ENCODE results near the gene TBC1D10A.

Gene TBC1D10A

GRCh38 chr22:30288419-30289140 lies 38.2 kb downstream of the TBC1D10A start:
- peaks cover 23% of the 10 kb centered on the region for H3K4me1 ChIP-seq (ENCODE audit: control insufficient read depth, insufficient read depth, low read length, poor library complexity, severe bottlenecking)
- peaks cover 19% of the 10 kb centered on the region for H3K36me3 ChIP-seq (ENCODE audit: control insufficient read depth, insufficient read depth, low read length)
- H3K4me3 ChIP-seq (ENCODE audit: insufficient read depth, low read depth, low read length, poor library complexity, severe bottlenecking) = peak overlapping the region; percentile 67
- peak overlapping the region; percentile 66 for H3K27ac ChIP-seq (ENCODE audit: insufficient read depth, low read length, poor library complexity, severe bottlenecking)
- no peaks in the 10 kb centered on the region for H3K27me3 ChIP-seq (replicated peaks; ENCODE audit: control insufficient read depth, insufficient read depth, low read length, poor library complexity, severe bottlenecking)
- DNase-seq = no peak
- no peaks in the 10 kb centered on the region for H3K9me3 ChIP-seq (ENCODE audit: control insufficient read depth, low read length)

- peak overlapping the region; percentile 44 for H3K27ac ChIP-seq (ENCODE audit: insufficient read depth, low read length, poor library complexity, severe bottlenecking)
- H3K27me3 ChIP-seq (replicated peaks; ENCODE audit: control insufficient read depth, insufficient read depth, low read length, poor library complexity, severe bottlenecking) = no peaks in the 10 kb centered on the region
- peaks cover 12% of the 10 kb centered on the region for H3K36me3 ChIP-seq (ENCODE audit: control insufficient read depth, insufficient read depth, low read length)
- H3K4me1 ChIP-seq (ENCODE audit: control insufficient read depth, insufficient read depth, low read length, poor library complexity, severe bottlenecking) = peaks cover 28% of the 10 kb centered on the region
- no peaks in the 10 kb centered on the region for H3K9me3 ChIP-seq (ENCODE audit: control insufficient read depth, low read length)
- DNase-seq = peak; percentile 69 to 78 (median 74)
- no peak overlapping the region for H3K4me3 ChIP-seq (ENCODE audit: insufficient read depth, low read depth, low read length, poor library complexity, severe bottlenecking)
Observed at GRCh38 chr22:30287648-30288418, 38.9 kb downstream of the TBC1D10A start.

- peaks cover 4% of the 10 kb centered on the region for H3K36me3 ChIP-seq (ENCODE audit: control insufficient read depth, insufficient read depth, low read length)
- no peak overlapping the region for H3K4me3 ChIP-seq (ENCODE audit: insufficient read depth, low read depth, low read length, poor library complexity, severe bottlenecking)
- no peaks in the 10 kb centered on the region for H3K9me3 ChIP-seq (ENCODE audit: control insufficient read depth, low read length)
- no peaks in the 10 kb centered on the region for H3K27me3 ChIP-seq (replicated peaks; ENCODE audit: control insufficient read depth, insufficient read depth, low read length, poor library complexity, severe bottlenecking)
- H3K27ac ChIP-seq (ENCODE audit: insufficient read depth, low read length, poor library complexity, severe bottlenecking) = no peak overlapping the region
- peaks cover 34% of the 10 kb centered on the region for H3K4me1 ChIP-seq (ENCODE audit: control insufficient read depth, insufficient read depth, low read length, poor library complexity, severe bottlenecking)
- peak; percentile 67 to 82 (median 77) for DNase-seq
Observed at GRCh38 chr22:30286813-30287647, 39.7 kb downstream of the TBC1D10A start.

GRCh38 chr22:30286331-30286730 lies 40.4 kb downstream of the TBC1D10A start:
- no peaks in the 10 kb centered on the region for H3K9me3 ChIP-seq (ENCODE audit: control insufficient read depth, low read length)
- H3K4me3 ChIP-seq (ENCODE audit: insufficient read depth, low read depth, low read length, poor library complexity, severe bottlenecking) = no peak overlapping the region
- H3K4me1 ChIP-seq (ENCODE audit: control insufficient read depth, insufficient read depth, low read length, poor library complexity, severe bottlenecking) = peaks cover 34% of the 10 kb centered on the region
- no peaks in the 10 kb centered on the region for H3K36me3 ChIP-seq (ENCODE audit: control insufficient read depth, insufficient read depth, low read length)
- H3K27me3 ChIP-seq (replicated peaks; ENCODE audit: control insufficient read depth, insufficient read depth, low read length, poor library complexity, severe bottlenecking) = no peaks in the 10 kb centered on the region
- no peak for DNase-seq
- no peak overlapping the region for H3K27ac ChIP-seq (ENCODE audit: insufficient read depth, low read length, poor library complexity, severe bottlenecking)

GRCh38 chr22:30285846-30286200 lies 40.9 kb downstream of the TBC1D10A start:
- H3K9me3 ChIP-seq (ENCODE audit: control insufficient read depth, low read length) = no peaks in the 10 kb centered on the region
- H3K4me1 ChIP-seq (ENCODE audit: control insufficient read depth, insufficient read depth, low read length, poor library complexity, severe bottlenecking) = peaks cover 34% of the 10 kb centered on the region
- H3K4me3 ChIP-seq (ENCODE audit: insufficient read depth, low read depth, low read length, poor library complexity, severe bottlenecking) = no peak overlapping the region
- no peaks in the 10 kb centered on the region for H3K27me3 ChIP-seq (replicated peaks; ENCODE audit: control insufficient read depth, insufficient read depth, low read length, poor library complexity, severe bottlenecking)
- no peaks in the 10 kb centered on the region for H3K36me3 ChIP-seq (ENCODE audit: control insufficient read depth, insufficient read depth, low read length)
- no peak overlapping the region for H3K27ac ChIP-seq (ENCODE audit: insufficient read depth, low read length, poor library complexity, severe bottlenecking)
- no peak for DNase-seq

- H3K4me3 ChIP-seq (ENCODE audit: insufficient read depth, low read depth, low read length, poor library complexity, severe bottlenecking) = no peak overlapping the region
- peaks cover 29% of the 10 kb centered on the region for H3K4me1 ChIP-seq (ENCODE audit: control insufficient read depth, insufficient read depth, low read length, poor library complexity, severe bottlenecking)
- no peak for DNase-seq
- no peaks in the 10 kb centered on the region for H3K27me3 ChIP-seq (replicated peaks; ENCODE audit: control insufficient read depth, insufficient read depth, low read length, poor library complexity, severe bottlenecking)
- no peaks in the 10 kb centered on the region for H3K9me3 ChIP-seq (ENCODE audit: control insufficient read depth, low read length)
- H3K27ac ChIP-seq (ENCODE audit: insufficient read depth, low read length, poor library complexity, severe bottlenecking) = no peak overlapping the region
- no peaks in the 10 kb centered on the region for H3K36me3 ChIP-seq (ENCODE audit: control insufficient read depth, insufficient read depth, low read length)
Observed at GRCh38 chr22:30285176-30285845, 41.4 kb downstream of the TBC1D10A start.

- Histone ChIP-seq H3K4me3 (ENCODE audit: insufficient read depth, low read depth, low read length, poor library complexity, severe bottlenecking) (no peak overlapping the region), H3K27ac (ENCODE audit: insufficient read depth, low read length, poor library complexity, severe bottlenecking) (no peak overlapping the region), H3K27me3 (replicated peaks; ENCODE audit: control insufficient read depth, insufficient read depth, low read length, poor library complexity, severe bottlenecking) (no peaks in the 10 kb centered on the region), H3K9me3 (ENCODE audit: control insufficient read depth, low read length) (no peaks in the 10 kb centered on the region), H3K4me1 (ENCODE audit: control insufficient read depth, insufficient read depth, low read length, poor library complexity, severe bottlenecking) (peaks cover 26% of the 10 kb centered on the region), H3K36me3 (ENCODE audit: control insufficient read depth, insufficient read depth, low read length) (no peaks in the 10 kb centered on the region)
- no peak for DNase-seq
Observed at GRCh38 chr22:30284666-30285065, 42.1 kb downstream of the TBC1D10A start.

- no peaks in the 10 kb centered on the region for H3K36me3 ChIP-seq (ENCODE audit: control insufficient read depth, insufficient read depth, low read length)
- peaks cover 26% of the 10 kb centered on the region for H3K4me1 ChIP-seq (ENCODE audit: control insufficient read depth, insufficient read depth, low read length, poor library complexity, severe bottlenecking)
- H3K27ac ChIP-seq (ENCODE audit: insufficient read depth, low read length, poor library complexity, severe bottlenecking) = no peak overlapping the region
- no peak overlapping the region for H3K4me3 ChIP-seq (ENCODE audit: insufficient read depth, low read depth, low read length, poor library complexity, severe bottlenecking)
- DNase-seq = no peak
- H3K27me3 ChIP-seq (replicated peaks; ENCODE audit: control insufficient read depth, insufficient read depth, low read length, poor library complexity, severe bottlenecking) = no peaks in the 10 kb centered on the region
- H3K9me3 ChIP-seq (ENCODE audit: control insufficient read depth, low read length) = no peaks in the 10 kb centered on the region
Observed at GRCh38 chr22:30284172-30284571, 42.6 kb downstream of the TBC1D10A start.

- H3K4me1 ChIP-seq (ENCODE audit: control insufficient read depth, insufficient read depth, low read length, poor library complexity, severe bottlenecking) = peaks cover 17% of the 10 kb centered on the region
- no peak overlapping the region for H3K27ac ChIP-seq (ENCODE audit: insufficient read depth, low read length, poor library complexity, severe bottlenecking)
- no peak overlapping the region for H3K4me3 ChIP-seq (ENCODE audit: insufficient read depth, low read depth, low read length, poor library complexity, severe bottlenecking)
- no peaks in the 10 kb centered on the region for H3K27me3 ChIP-seq (replicated peaks; ENCODE audit: control insufficient read depth, insufficient read depth, low read length, poor library complexity, severe bottlenecking)
- H3K36me3 ChIP-seq (ENCODE audit: control insufficient read depth, insufficient read depth, low read length) = no peaks in the 10 kb centered on the region
- no peaks in the 10 kb centered on the region for H3K9me3 ChIP-seq (ENCODE audit: control insufficient read depth, low read length)
- DNase-seq = no peak
Observed at GRCh38 chr22:30283342-30283741, 43.4 kb downstream of the TBC1D10A start.
